IPS-15b (cell line): ENCODE results near the gene ATOH8.

Source experiments
- H3K27me3 ChIP-seq: one replicate; pipeline ENCODE4 v1.6.1; 2013; ENCODE audit warnings: low read length; ENCODE audit not compliant: control insufficient read depth, insufficient read depth
- H3K36me3 ChIP-seq: one replicate; pipeline ENCODE4 v1.6.1; 2013; ENCODE audit warnings: low read length; ENCODE audit not compliant: control insufficient read depth, insufficient read depth
- H3K4me1 ChIP-seq: one replicate; pipeline ENCODE4 v1.6.1; 2013; ENCODE audit warnings: mild to moderate bottlenecking, low read length; ENCODE audit not compliant: control insufficient read depth, insufficient read depth
- H3K4me3 ChIP-seq: one replicate; pipeline ENCODE4 v1.5.1; 2013; ENCODE audit warnings: low read depth, low read length
- H3K9ac ChIP-seq: one replicate; pipeline ENCODE4 v1.6.1; 2013; ENCODE audit warnings: low read depth, mild to moderate bottlenecking, low read length
- H3K9me3 ChIP-seq: one replicate; pipeline ENCODE4 v1.6.1; 2013; ENCODE audit warnings: mild to moderate bottlenecking, low read length; ENCODE audit not compliant: control insufficient read depth, insufficient read depth

Gene ATOH8

DNA sequence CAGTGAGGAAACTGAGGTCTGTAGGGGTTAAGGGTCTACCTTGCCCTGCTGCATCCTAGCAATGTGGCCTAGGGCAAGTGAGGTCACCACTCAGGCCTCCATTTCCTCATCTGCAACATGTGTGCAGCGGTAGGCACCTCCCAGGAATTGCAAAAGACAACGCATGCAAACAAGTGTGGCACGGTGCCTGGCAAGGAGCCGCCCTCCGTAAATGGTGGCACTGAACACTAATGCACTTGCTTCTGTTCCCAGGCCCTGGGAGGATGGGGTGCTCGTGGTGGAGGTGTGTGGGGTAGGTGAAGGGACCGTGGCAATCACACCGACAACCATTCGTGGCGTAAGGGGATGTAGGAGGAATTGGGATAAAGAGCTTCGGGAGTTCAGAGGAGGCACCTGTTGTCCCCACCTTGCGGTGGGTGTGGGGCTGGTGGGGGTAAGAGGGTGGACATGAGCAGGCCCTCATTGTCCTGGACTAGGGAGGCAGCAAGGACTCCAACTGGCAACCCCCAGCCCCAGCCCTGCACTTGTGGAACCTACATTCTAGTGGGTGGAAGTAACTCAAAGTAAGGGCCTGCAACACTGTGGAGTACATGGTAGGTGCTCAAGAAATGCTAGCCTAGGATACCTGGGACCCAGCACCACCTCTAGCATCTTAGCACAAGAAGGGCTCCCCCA lies 26.0 kb downstream of the ATOH8 start:
- Histone ChIP-seq H3K4me1 (no peaks in the 10 kb centered on the region), H3K9ac (no peak overlapping the region), H3K27me3 (no peaks in the 10 kb centered on the region), H3K4me3 (no peak overlapping the region), H3K36me3 (no peaks in the 10 kb centered on the region), H3K9me3 (no peaks in the 10 kb centered on the region)

DNA sequence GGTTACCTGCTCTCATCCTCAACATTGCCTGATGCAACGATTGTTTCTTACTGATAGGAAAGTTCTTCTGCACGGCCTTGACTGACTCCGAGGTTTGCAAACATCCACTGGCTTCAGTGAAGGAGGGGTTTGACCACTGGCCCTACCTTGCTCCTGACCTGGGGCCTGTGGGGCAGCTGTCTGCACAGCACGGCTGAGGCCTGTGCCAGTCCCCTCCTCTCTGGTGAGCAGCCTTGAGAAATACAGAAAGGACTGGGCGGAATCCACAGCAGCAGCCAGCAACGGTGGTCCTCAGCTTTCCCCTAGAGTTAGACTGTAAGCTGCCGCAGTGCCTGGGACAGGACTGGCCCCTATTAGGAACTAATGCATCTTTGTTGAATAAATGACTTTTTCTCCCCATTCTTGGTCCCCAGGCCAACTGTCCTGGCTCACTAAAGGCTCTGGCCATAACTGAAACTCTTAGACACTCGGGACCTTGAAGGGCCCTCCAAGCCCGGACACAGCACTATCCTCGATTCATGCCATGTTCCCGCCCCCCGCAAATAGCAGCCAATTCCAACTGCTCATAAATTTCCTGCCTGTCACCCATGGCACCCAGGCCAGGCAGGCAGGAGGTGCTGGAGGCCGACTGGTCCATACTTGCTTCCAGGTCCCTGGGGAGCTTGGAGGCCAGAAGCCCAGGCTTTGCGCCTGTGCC lies 26.7 kb downstream of the ATOH8 start:
- H3K9me3 ChIP-seq = no peaks in the 10 kb centered on the region
- no peak overlapping the region for H3K4me3 ChIP-seq
- H3K36me3 ChIP-seq = no peaks in the 10 kb centered on the region
- H3K27me3 ChIP-seq = no peaks in the 10 kb centered on the region
- H3K4me1 ChIP-seq = no peaks in the 10 kb centered on the region
- no peak overlapping the region for H3K9ac ChIP-seq

DNA sequence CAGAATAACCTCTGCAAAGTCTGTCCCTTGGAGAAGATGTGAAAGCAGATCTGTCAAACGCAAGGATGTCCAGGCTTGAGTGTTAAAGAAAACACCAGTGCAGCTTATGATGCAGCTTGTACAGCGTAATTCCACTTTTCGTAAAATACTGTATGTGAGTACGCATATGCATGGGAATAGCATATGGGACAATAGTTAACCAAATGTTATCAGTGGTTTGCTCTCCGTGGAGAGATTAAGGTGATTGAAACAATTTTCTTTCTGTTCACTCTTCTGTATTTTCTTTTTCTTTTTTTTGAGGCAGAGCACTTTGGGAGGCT lies 27.2 kb downstream of the ATOH8 start:
- Histone ChIP-seq H3K9me3 (no peaks in the 10 kb centered on the region), H3K4me3 (no peak overlapping the region), H3K27me3 (no peaks in the 10 kb centered on the region), H3K36me3 (no peaks in the 10 kb centered on the region), H3K9ac (no peak overlapping the region), H3K4me1 (no peaks in the 10 kb centered on the region)

DNA sequence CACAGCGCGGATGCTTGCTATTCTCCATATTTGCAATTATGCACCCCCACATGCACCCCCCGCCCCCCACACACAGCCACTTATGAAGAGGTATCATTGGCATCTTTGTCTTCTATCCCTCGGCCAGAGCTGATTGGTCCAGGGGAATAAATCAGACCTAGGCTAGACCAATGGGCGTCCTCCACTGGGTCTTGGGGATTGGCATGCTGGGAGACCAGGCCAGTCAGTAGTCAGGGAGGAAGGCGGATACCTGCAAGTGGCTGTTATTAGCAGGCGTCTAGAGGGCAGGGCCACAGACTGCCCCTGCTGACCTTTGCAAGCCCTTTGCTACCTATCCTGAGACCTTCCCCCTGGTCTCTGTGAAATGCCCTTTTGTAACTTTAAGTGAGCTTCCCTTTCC lies 30.0 kb downstream of the ATOH8 start:
- no peaks in the 10 kb centered on the region for H3K9me3 ChIP-seq
- H3K4me3 ChIP-seq = no peak overlapping the region
- H3K36me3 ChIP-seq = no peaks in the 10 kb centered on the region
- no peaks in the 10 kb centered on the region for H3K27me3 ChIP-seq
- no peaks in the 10 kb centered on the region for H3K4me1 ChIP-seq
- H3K9ac ChIP-seq = no peak overlapping the region

DNA sequence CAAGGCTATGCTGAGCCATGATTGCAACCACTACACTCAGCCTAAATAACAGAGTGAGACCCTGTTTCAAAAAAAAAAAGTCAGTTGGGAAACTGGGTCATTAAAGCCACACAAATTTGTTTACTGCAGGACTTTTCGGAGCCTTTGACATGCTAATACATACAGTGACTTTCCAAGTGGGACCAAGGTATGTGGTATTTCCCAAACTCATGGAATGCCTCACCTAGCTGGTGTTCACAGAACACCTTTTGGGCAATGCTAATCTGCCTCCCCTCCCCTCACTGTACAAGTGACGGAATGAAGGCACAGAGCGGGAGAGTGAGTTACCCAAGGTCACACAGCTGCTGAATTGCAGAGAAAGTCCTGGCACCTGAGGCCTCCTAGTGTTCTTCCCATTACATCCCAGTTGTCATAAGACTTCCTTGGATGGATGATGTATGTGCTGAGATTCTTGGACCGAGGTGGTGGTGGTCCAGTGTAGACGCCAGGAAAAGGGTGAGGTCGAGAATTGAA lies 30.7 kb downstream of the ATOH8 start:
- H3K9me3 ChIP-seq = no peaks in the 10 kb centered on the region
- H3K36me3 ChIP-seq = no peaks in the 10 kb centered on the region
- no peak overlapping the region for H3K4me3 ChIP-seq
- no peaks in the 10 kb centered on the region for H3K27me3 ChIP-seq
- no peak overlapping the region for H3K9ac ChIP-seq
- no peaks in the 10 kb centered on the region for H3K4me1 ChIP-seq

DNA sequence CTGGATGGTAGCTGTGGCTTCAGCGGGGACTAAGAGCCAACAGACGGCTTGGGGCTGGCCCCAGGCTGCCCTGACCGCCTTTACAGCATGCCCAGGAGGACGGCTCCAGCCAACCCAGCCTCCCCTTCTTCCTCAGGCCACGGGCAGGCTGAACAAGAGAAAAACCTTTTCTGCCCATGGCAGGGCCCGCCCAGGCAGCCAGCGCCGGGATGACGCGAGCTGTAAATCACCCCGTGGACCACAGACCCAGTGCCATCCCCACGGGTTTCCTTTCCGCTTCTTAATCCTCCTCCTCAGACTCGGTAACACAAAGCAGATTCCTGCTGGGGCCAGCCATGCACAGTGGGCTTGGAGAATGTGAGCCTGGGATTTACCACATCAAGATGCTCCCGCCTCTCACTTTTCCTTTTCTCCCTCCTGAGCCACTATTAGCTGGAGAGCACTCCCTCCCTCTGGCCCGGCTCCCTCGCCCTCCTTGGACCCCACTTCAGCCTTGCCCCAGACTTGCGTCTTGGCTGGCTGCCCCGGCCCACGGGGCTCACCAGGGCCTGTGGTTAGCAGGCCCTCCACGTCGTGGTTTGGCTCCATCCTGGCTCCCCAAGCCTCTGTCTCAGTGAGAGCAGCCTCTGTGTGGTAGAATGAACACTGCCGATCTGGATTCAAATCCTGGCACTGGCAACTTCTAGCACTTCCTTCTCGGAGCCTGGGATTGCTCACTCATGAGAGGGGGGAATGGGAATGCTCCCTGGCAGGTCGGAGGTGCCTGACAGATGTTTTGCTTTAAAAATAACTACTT lies 31.4 kb downstream of the ATOH8 start:
- no peak overlapping the region for H3K9ac ChIP-seq
- no peaks in the 10 kb centered on the region for H3K36me3 ChIP-seq

DNA sequence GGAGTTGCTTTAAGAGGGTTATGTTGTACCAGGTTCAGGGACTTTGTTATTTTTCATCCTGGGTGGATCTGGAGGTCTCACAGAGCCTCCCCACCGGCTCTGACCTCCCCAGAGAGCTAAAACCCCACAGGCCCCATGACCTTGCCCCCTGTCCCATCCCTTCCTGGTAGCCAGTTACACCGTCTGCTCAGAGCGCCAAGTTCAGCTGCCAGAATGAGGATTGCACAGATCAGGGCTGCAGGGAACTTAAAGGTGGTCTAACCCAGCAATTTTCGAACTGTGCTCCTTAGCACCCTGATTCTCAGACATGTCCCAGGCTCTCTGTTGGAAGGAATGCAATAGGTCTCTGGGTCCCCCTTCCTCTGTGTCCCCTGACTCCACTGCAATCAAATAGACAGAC lies 32.1 kb downstream of the ATOH8 start:
- H3K9me3 ChIP-seq = no peaks in the 10 kb centered on the region
- no peak overlapping the region for H3K4me3 ChIP-seq
- H3K4me1 ChIP-seq = no peaks in the 10 kb centered on the region
- H3K27me3 ChIP-seq = no peaks in the 10 kb centered on the region
- no peak overlapping the region for H3K9ac ChIP-seq
- H3K36me3 ChIP-seq = no peaks in the 10 kb centered on the region

More for the DNA sequence above, 31.4 kb downstream of the ATOH8 start:
- Histone ChIP-seq H3K27me3 (no peaks in the 10 kb centered on the region), H3K4me3 (no peak overlapping the region), H3K4me1 (no peaks in the 10 kb centered on the region), H3K9me3 (no peaks in the 10 kb centered on the region)

DNA sequence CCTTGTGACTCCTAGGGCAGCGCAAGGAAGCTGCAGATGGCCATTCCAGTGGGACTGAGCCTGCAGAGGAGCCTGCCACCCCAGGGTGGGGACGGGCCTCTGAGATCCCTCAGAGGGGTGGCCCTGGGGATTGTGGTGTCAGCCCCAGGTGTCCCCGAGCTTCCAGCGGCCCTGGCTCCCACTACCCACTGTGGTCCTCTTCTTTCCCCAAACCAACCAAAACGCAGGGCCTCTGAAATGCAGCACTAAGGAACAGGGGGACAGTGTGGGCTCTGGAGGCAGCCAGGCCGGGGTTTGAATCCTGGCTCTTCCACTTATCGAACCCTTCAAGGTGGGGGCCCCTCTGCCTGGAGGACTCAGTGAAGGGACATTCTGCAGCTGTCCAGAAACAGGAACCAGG lies 32.7 kb downstream of the ATOH8 start:
- no peaks in the 10 kb centered on the region for H3K36me3 ChIP-seq
- no peak overlapping the region for H3K9ac ChIP-seq
- H3K9me3 ChIP-seq = no peaks in the 10 kb centered on the region
- H3K4me1 ChIP-seq = no peaks in the 10 kb centered on the region
- no peak overlapping the region for H3K4me3 ChIP-seq
- H3K27me3 ChIP-seq = no peaks in the 10 kb centered on the region

DNA sequence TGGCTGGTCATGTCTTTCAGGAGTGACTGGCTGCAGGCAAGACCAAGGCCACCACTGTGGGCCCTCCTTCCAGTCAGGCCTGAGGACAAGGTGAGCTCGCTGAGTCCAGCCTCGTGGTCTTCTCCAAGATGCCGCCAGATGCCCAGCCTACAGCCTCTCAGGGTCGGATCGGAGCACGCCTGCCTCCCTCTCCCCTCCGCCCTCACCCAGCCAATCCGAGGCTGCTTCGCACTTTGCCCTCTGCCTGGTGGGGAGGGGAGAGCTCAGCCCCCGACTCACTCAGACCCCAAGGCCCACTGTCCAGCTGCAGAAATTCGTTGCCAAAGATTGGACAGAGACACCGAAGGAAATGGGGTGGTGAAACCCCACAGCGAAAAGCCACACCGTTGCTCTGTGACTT lies 33.1 kb downstream of the ATOH8 start:
- H3K9me3 ChIP-seq = no peaks in the 10 kb centered on the region
- no peaks in the 10 kb centered on the region for H3K36me3 ChIP-seq
- no peak overlapping the region for H3K4me3 ChIP-seq
- H3K4me1 ChIP-seq = no peaks in the 10 kb centered on the region
- H3K27me3 ChIP-seq = no peaks in the 10 kb centered on the region
- no peak overlapping the region for H3K9ac ChIP-seq

DNA sequence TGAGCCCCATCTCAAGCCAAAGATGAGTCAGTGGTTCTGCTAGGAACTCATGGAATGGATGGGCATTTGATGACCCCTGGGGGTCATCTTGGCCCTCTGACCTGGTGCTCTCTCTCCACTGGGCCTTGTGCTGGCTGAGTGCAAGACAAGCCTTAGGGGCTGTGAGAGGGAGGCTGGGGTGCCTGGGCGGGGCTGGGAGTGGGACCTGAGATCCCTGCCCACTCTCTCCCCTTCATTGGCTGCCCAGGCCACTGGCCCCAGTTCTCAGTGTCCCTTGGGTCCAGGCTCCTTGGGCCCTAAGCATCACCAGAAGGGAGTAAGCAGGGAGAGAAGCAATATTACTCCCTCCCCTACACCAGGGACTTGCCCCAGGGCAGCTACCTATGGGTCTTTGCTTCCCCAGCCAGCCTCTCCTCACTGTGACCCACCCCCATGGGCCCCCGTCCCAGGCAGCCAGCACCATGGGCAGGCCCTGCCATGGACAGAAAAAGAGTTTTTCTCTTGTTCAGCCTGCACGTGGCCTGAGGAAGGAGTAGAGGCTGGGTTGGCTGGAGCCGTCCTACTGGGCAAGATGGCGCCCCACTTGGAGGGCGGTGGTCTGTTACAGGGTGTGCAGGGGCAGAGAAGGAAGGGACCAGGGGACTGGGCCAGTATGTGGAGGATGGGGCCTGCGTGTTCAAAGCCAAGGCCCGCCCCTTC lies 33.6 kb downstream of the ATOH8 start:
- Histone ChIP-seq H3K4me1 (no peaks in the 10 kb centered on the region), H3K9ac (no peak overlapping the region), H3K27me3 (no peaks in the 10 kb centered on the region), H3K9me3 (no peaks in the 10 kb centered on the region), H3K4me3 (no peak overlapping the region), H3K36me3 (no peaks in the 10 kb centered on the region)

DNA sequence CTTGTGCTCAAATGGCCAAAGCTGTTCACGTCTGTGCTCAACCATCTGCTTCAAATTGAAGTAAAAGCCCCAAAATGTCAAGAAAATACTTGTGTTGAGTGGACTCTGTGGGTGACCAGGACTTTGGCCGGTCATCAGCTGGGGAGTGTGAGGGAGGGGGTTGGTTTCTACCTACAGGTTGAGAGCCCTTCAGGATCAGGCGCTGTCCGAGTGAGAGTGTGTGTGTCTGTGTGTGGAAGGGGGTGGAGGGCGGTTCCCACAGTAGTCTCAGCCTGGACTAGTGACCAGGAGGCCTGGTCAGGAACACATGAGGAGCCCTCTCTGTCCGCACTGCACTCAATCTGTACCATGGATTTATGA lies 34.2 kb downstream of the ATOH8 start:
- no peak overlapping the region for H3K4me3 ChIP-seq
- no peaks in the 10 kb centered on the region for H3K9me3 ChIP-seq
- no peaks in the 10 kb centered on the region for H3K4me1 ChIP-seq
- no peaks in the 10 kb centered on the region for H3K36me3 ChIP-seq
- no peak overlapping the region for H3K9ac ChIP-seq
- no peaks in the 10 kb centered on the region for H3K27me3 ChIP-seq
